Measurements from ENCODE around the gene MACROD2. TPM values are rescaled to one million over a fixed set of nuclear protein-coding genes. Genes with fewer than 3 reads are reported as not detected.
A peak's percentile ranks its signal among the peaks of the same experiment; 100 is the strongest.

The MACROD2 gene
- polyA plus RNA-seq, 1 donor (not counting 4 experiments of a cell fraction or from before 2014, with no cell fraction given), result 0.71 TPM

GRCh38 chr20:15220778-15221565, 1225.7 kb downstream of the MACROD2 start:
- FAIRE-seq (peak; percentile 87), DNase-seq (ENCODE audit: low read depth, low spot score) (peak; percentile 32)
- H3K4me3 ChIP-seq (ENCODE audit: control insufficient read depth in 2 of 3, extremely low read depth in 1 of 3, insufficient read depth in 2 of 3, low read depth in 1 of 3, low read length in 3 of 3), result peak overlapping the region in 1 of 3 experiments; percentile 55
- H3K9ac ChIP-seq (ENCODE audit: control insufficient read depth, extremely low read depth, insufficient read depth, low read length), result peak overlapping the region; percentile 33
- H3K36me3 ChIP-seq (ENCODE audit: control insufficient read depth in 2 of 2, extremely low read depth in 1 of 2, insufficient read depth in 2 of 2, low read length in 2 of 2), result no peaks in the 10 kb centered on the region
- no peaks in the 10 kb centered on the region for H3K9me3 ChIP-seq (ENCODE audit: control insufficient read depth, low read depth, low read length)
- H2AFZ ChIP-seq (ENCODE audit: control insufficient read depth, low read length), result peak overlapping the region; percentile 75
- H3K27ac ChIP-seq (ENCODE audit: control insufficient read depth, insufficient read depth, low read length), result peak overlapping the region; percentile 75
- H3K9me1 ChIP-seq (ENCODE audit: control insufficient read depth, extremely low read depth, insufficient read depth, low read length), result no peaks in the 10 kb centered on the region
- dilution Hi-C loops (cut with MboI; ENCODE audit: extremely low pct_ligation_motif_present, low sequenced_read_pairs), result no loop called here
- peak overlapping the region; percentile 88 for H3K4me2 ChIP-seq (ENCODE audit: control insufficient read depth, extremely low read depth, insufficient read depth, low read depth, low read length)
- H4K20me1 ChIP-seq (ENCODE audit: control insufficient read depth, extremely low read depth, insufficient read depth, low read length), result no peaks in the 10 kb centered on the region
- H3K27me3 ChIP-seq (ENCODE audit: control insufficient read depth, extremely low read depth, insufficient read depth, low read length), result no peaks in the 10 kb centered on the region
- H3K79me2 ChIP-seq (ENCODE audit: control insufficient read depth, insufficient read depth, low read length), result no peaks in the 10 kb centered on the region
- peaks cover 24% of the 10 kb centered on the region for H3K4me1 ChIP-seq (ENCODE audit: control insufficient read depth, extremely low read depth, insufficient read depth, low read length)
- TF ChIP-seq EZH2 (IDR thresholded peaks at IDR 0.05; ENCODE audit: low read length) (no peak), CTCF (optimal IDR thresholded peaks at IDR 0.05 in 1 of 3, IDR thresholded peaks at IDR 0.05 in 1 of 3, conservative IDR thresholded peaks at IDR 0.05 in 1 of 3; ENCODE audit: extremely low read depth in 1 of 3, insufficient read depth in 2 of 3, low read length in 3 of 3) (no peak)

DNA sequence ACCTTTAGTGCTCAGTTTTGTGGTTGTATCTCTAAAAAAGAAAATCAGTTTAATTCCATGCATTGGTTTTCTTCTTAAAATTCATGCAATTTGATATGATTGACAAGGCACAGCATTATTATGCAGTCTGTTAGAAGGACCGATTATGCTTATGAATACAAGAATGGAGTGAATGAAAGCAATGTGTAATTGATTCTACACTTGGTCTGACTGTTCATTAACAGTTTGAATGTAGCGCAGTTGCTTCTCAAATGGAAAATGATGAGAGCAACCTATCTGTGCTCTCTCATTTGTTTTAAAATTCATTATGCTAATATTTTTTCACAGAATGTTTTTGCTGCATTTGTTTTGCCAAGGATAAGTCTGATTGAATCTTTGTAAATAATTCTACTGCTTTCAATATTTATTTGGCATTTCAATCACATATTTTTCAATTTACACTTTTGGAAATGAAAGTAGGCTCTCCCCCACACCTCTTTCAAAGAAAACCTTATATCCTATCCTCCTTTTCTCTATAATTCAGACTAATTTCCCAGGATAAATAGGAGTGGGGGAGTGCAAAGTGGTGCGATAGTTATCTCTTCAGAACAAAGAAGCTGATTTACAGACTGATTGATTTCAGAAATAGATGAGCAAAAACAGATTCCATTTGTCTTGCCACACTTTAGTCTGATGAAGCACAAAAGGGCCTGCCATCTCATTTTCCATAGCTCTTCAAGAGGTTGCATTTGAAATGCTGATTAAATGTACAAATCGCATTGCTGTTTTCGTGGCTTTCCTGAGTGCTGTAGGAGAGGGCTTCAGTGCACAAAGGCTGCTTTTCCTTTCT, 1227.4 kb downstream of the MACROD2 start:
- DNase-seq (ENCODE audit: low read depth, low spot score) (no peak), FAIRE-seq (no peak)
- dilution Hi-C loops (cut with MboI; ENCODE audit: extremely low pct_ligation_motif_present, low sequenced_read_pairs), result no loop called here
- Histone ChIP-seq H3K36me3 (ENCODE audit: control insufficient read depth in 2 of 2, extremely low read depth in 1 of 2, insufficient read depth in 2 of 2, low read length in 2 of 2) (no peaks in the 10 kb centered on the region), H3K4me3 (ENCODE audit: control insufficient read depth in 2 of 3, extremely low read depth in 1 of 3, insufficient read depth in 2 of 3, low read depth in 1 of 3, low read length in 3 of 3) (no peak overlapping the region), H3K27me3 (ENCODE audit: control insufficient read depth, extremely low read depth, insufficient read depth, low read length) (no peaks in the 10 kb centered on the region), H3K9me1 (ENCODE audit: control insufficient read depth, extremely low read depth, insufficient read depth, low read length) (no peaks in the 10 kb centered on the region), H3K9ac (ENCODE audit: control insufficient read depth, extremely low read depth, insufficient read depth, low read length) (no peak overlapping the region), H4K20me1 (ENCODE audit: control insufficient read depth, extremely low read depth, insufficient read depth, low read length) (no peaks in the 10 kb centered on the region), H3K4me2 (ENCODE audit: control insufficient read depth, extremely low read depth, insufficient read depth, low read depth, low read length) (no peak overlapping the region), H3K4me1 (ENCODE audit: control insufficient read depth, extremely low read depth, insufficient read depth, low read length) (peaks cover 24% of the 10 kb centered on the region), H2AFZ (ENCODE audit: control insufficient read depth, low read length) (no peak overlapping the region), H3K79me2 (ENCODE audit: control insufficient read depth, insufficient read depth, low read length) (no peaks in the 10 kb centered on the region), H3K9me3 (ENCODE audit: control insufficient read depth, low read depth, low read length) (no peaks in the 10 kb centered on the region), H3K27ac (ENCODE audit: control insufficient read depth, insufficient read depth, low read length) (no peak overlapping the region)
- TF ChIP-seq CTCF (optimal IDR thresholded peaks at IDR 0.05 in 1 of 3, IDR thresholded peaks at IDR 0.05 in 1 of 3, conservative IDR thresholded peaks at IDR 0.05 in 1 of 3; ENCODE audit: extremely low read depth in 1 of 3, insufficient read depth in 2 of 3, low read length in 3 of 3) (no peak), EZH2 (IDR thresholded peaks at IDR 0.05; ENCODE audit: low read length) (no peak)
